Suprapubic skin (tissue), 4 donors: ENCODE measurements around the gene HES5. TPM values are rescaled to one million over a fixed set of nuclear protein-coding genes. Genes with fewer than 3 reads are reported as not detected.
A peak's percentile ranks its signal among the peaks of the same experiment; 100 is the strongest.

Experiments used
- DNase-seq, 2 donors: peaks; one replicate each; pipeline ENCODE4 v3.0.0-alpha.2; 2019; ENCODE audit warnings: low spot score in 2 of 2
- H3K27ac ChIP-seq: fragments of 200-600 bp; sonication (generic); one replicate; pipeline ENCODE4 v1.5.1; 2019
- H3K27me3 ChIP-seq: fragments of 200-600 bp; sonication (generic); one replicate; pipeline ENCODE4 v1.5.1; 2019
- H3K36me3 ChIP-seq: fragments of 200-600 bp; sonication (generic); one replicate; pipeline ENCODE4 v1.5.1; 2019
- H3K4me1 ChIP-seq: fragments of 200-600 bp; sonication (generic); one replicate; pipeline ENCODE4 v1.5.1; 2019
- H3K4me3 ChIP-seq: fragments of 200-600 bp; sonication (generic); one replicate; pipeline ENCODE4 v1.5.1; 2019; ENCODE audit warnings: mild to moderate bottlenecking
- H3K9me3 ChIP-seq: fragments of 200-600 bp; sonication (generic); one replicate; pipeline ENCODE4 v1.5.1; 2019
- EP300 ChIP-seq: sonication (generic); formaldehyde crosslinking; IDR thresholded peaks from one replicate; pipeline ENCODE4 v1.6.1; 2017; ENCODE audit warnings: antibody characterized with exemption
- POLR2A ChIP-seq, 2 donors: fragments of 450-650 bp; IDR thresholded peaks; one replicate each; pipeline ENCODE4 v1.6.1; 2017; ENCODE audit warnings: antibody characterized with exemption in 2 of 2, mild to moderate bottlenecking in 2 of 2, moderate library complexity in 2 of 2
- POLR2AphosphoS5 ChIP-seq, 3 donors: sonication (generic); formaldehyde crosslinking; IDR thresholded peaks; one replicate each; pipeline ENCODE4 v1.6.1; 2017; ENCODE audit warnings: antibody characterized with exemption in 3 of 3
- WGBS: methylation state at CpG from one replicate; pipeline ENCODE4 v1.1.5; 2018; 5-methylcytosine and 5-hydroxymethylcytosine counted together
- total RNA-seq, 4 donors: library from RNA; depleted of rRNA; stranded (reverse); fragments of >200 nt; gene quantifications; one replicate each; pipeline ENCODE4 v1.1.0, GENCODE V29; 2016
- TF ChIP-seq, protein P1 (sequence below), 2 donors: fragments of 200-600 bp in 1 of 2; fragments of 450-650 bp in 1 of 2; sonication (generic) in 1 of 2; IDR thresholded peaks; one replicate each; pipeline ENCODE4 v1.5.1; 2016 to 2019; ENCODE audit warnings: antibody characterized with exemption in 2 of 2, mild to moderate bottlenecking in 1 of 2, moderate library complexity in 1 of 2

Gene HES5
- total RNA-seq, 4 donors from 2014 or later = 2.6 to 12.0 (median 5.9) TPM

DNA sequence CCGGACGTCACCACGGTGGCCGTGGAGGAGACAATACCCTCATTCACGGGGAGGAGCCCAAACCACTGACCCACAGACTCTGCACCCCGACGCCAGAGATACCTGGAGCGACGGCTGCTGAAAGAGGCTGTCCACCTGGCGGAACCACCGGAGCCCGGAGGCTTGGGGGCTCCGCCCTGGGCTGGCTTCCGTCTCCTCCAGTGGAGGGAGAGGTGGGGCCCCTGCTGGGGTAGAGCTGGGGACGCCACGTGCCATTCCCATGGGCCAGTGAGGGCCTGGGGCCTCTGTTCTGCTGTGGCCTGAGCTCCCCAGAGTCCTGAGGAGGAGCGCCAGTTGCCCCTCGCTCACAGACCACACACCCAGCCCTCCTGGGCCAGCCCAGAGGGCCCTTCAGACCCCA lies 33.1 kb upstream of the HES5 start:
- no peak for DNase-seq
- H3K36me3 ChIP-seq = peaks cover 50% of the 10 kb centered on the region
- WGBS = 100% methylated on average over 1 of the region's 18 CpGs

DNA sequence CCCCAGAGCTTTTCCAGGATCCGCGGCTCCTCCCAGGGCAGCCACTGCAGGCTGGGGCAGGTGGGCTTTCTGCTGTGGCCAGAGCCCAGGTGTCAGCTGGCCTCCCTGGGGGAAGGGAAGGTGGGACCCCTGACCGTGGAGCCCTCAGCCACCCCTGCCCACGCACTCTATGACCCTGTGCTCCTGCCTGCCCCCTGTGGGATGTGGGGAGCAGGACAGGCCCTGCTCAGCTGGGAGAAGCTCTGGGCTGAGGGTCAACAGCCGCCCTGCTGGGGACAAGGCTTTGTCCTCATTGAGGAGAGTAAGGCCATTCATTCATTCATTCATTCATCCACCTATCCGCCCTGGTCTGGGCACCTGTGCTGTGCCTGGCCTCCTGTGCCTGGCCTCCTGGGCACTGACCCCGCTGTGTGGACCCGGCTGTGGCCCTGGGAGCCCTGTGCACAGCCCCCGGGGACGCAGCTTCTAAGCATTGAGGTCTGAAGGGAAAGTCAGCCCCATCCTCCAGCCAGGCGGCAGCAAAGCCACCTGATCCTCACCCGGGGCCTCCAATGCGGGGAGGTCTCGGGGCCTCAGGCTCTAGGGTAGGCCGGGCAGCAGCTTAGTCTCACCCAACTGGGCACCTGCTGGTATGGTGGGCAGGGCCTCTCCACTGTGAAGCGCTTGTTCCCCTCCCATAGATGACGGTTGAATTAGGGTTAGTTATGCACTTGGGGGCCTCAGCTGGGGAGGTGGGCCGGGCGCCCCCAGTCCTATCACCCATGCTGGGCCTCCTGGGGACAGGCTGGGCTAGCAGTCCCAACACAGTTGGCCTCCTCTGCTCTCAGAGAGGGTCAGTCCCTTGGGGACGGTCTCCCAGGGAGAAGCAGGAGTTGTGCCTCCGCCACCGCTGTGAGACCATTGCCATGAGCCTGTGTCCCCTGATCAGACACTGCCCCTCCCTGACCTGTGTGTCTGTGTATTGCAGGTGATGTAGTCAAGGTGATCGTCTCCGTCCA lies 32.1 kb upstream of the HES5 start:
- TF ChIP-seq, protein P1, sequence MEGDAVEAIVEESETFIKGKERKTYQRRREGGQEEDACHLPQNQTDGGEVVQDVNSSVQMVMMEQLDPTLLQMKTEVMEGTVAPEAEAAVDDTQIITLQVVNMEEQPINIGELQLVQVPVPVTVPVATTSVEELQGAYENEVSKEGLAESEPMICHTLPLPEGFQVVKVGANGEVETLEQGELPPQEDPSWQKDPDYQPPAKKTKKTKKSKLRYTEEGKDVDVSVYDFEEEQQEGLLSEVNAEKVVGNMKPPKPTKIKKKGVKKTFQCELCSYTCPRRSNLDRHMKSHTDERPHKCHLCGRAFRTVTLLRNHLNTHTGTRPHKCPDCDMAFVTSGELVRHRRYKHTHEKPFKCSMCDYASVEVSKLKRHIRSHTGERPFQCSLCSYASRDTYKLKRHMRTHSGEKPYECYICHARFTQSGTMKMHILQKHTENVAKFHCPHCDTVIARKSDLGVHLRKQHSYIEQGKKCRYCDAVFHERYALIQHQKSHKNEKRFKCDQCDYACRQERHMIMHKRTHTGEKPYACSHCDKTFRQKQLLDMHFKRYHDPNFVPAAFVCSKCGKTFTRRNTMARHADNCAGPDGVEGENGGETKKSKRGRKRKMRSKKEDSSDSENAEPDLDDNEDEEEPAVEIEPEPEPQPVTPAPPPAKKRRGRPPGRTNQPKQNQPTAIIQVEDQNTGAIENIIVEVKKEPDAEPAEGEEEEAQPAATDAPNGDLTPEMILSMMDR (IDR thresholded peaks at IDR 0.05) = peak in 1 of 2 donors; percentile 35
- no peak for TF ChIP-seq POLR2A (IDR thresholded peaks at IDR 0.05)
- Histone ChIP-seq H3K27me3 (peaks cover 3% of the 10 kb centered on the region), H3K4me1 (peaks cover 17% of the 10 kb centered on the region), H3K4me3 (no peak overlapping the region), H3K27ac (no peak overlapping the region), H3K9me3 (no peaks in the 10 kb centered on the region), H3K36me3 (peaks cover 50% of the 10 kb centered on the region)
- DNase-seq = no peak
- WGBS = 88% methylated on average over 11 of the region's 24 CpGs

More for the DNA sequence above, 33.1 kb upstream of the HES5 start:
- TF ChIP-seq EP300 (no peak), POLR2A (IDR thresholded peaks at IDR 0.05) (no peak), POLR2AphosphoS5 (IDR thresholded peaks at IDR 0.05) (no peak)
- Histone ChIP-seq H3K27ac (no peak overlapping the region), H3K4me3 (no peak overlapping the region), H3K27me3 (peaks cover 5% of the 10 kb centered on the region), H3K4me1 (peaks cover 7% of the 10 kb centered on the region), H3K9me3 (no peaks in the 10 kb centered on the region)

GRCh38 chr1:2561446-2561845 lies 31.4 kb upstream of the HES5 start:
- TF ChIP-seq POLR2AphosphoS5 (IDR thresholded peaks at IDR 0.05) = no peak
- TF ChIP-seq, protein P1 (IDR thresholded peaks at IDR 0.05) = no peak
- TF ChIP-seq POLR2A (IDR thresholded peaks at IDR 0.05) = no peak
- TF ChIP-seq EP300 = no peak
- Histone ChIP-seq H3K27me3 (no peaks in the 10 kb centered on the region), H3K4me1 (peaks cover 23% of the 10 kb centered on the region), H3K4me3 (no peak overlapping the region), H3K9me3 (no peaks in the 10 kb centered on the region), H3K27ac (no peak overlapping the region), H3K36me3 (peaks cover 50% of the 10 kb centered on the region)
- DNase-seq = no peak
- 80% methylated on average over 11 of the region's 11 CpGs for WGBS

DNA sequence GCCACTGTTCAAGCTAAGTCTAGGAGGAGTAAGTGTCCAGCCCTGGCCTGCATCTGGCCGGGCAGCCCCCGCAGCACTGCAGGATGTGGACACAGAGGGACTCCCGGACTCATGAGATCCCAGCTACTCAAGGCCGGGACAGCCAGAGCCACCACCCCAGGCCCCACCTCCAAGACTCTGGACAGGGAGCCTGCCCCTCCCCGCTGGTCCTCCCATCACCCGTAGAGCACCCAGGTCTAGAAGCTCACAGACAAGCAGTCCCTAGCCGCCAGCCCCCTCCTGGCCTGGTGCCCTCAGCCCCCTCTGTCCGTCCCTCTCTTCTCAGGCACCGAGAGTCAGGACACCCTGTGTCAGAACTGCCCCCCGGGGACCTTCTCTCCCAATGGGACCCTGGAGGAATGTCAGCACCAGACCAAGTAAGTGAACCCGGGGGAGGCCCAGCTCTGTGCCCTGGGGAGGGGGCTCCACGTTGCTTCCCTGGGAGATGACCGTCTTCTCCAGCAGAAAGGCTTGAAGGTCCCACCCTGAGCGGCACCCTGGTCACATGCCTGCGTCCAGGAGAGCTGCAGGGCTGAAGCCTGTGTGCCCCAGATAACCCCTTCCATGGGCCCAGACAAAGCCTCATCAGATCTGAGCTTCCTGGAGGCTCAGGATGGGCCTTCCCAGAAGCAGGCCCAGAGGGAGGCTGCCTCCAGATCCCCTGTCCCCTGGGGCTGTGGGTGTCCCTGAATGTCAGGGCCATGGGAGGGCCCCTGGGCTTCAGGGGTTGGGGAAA lies 30.4 kb upstream of the HES5 start:
- Histone ChIP-seq H3K27ac (no peak overlapping the region), H3K4me3 (no peak overlapping the region), H3K36me3 (peaks cover 50% of the 10 kb centered on the region), H3K27me3 (no peaks in the 10 kb centered on the region), H3K4me1 (peaks cover 29% of the 10 kb centered on the region), H3K9me3 (no peaks in the 10 kb centered on the region)
- peak in 1 of 2 donors; percentile 64 for DNase-seq
- TF ChIP-seq POLR2A (IDR thresholded peaks at IDR 0.05) = no peak
- no peak for TF ChIP-seq POLR2AphosphoS5 (IDR thresholded peaks at IDR 0.05)
- TF ChIP-seq, protein P1 (IDR thresholded peaks at IDR 0.05) = no peak
- TF ChIP-seq EP300 = no peak
- 87% methylated on average over 9 of the region's 15 CpGs for WGBS

GRCh38 chr1:2559509-2560298 lies 29.6 kb upstream of the HES5 start:
- TF ChIP-seq, protein P1 (IDR thresholded peaks at IDR 0.05) = no peak
- TF ChIP-seq POLR2A (IDR thresholded peaks at IDR 0.05) = no peak
- TF ChIP-seq EP300 = no peak
- no peak for TF ChIP-seq POLR2AphosphoS5 (IDR thresholded peaks at IDR 0.05)
- H3K9me3 ChIP-seq = no peaks in the 10 kb centered on the region
- no peak overlapping the region for H3K4me3 ChIP-seq
- H3K27me3 ChIP-seq = no peaks in the 10 kb centered on the region
- WGBS = 73% methylated on average over 17 of the region's 35 CpGs
- H3K4me1 ChIP-seq = peaks cover 37% of the 10 kb centered on the region
- DNase-seq = no peak
- H3K36me3 ChIP-seq = peaks cover 50% of the 10 kb centered on the region
- H3K27ac ChIP-seq = no peak overlapping the region
